Natural killer cell (primary cell): ENCODE data around the gene CCDC73. TPM values are rescaled to one million over a fixed set of nuclear protein-coding genes. Genes with fewer than 3 reads are reported as not detected.

Source experiments
- ATAC-seq, 3 donors: fragments of 150-1000 bp in 2 of 3; fragments of 200-7000 bp in 1 of 3; cut with Tn5 transposase; 1 replicate in 1 of 3; 2 replicates in 2 of 3; pipeline ENCODE4 v1.10.0; 2021; ENCODE audit warnings: mild to moderate bottlenecking in 2 of 3, moderate library complexity in 2 of 3
- DNase-seq, 2 donors: peaks; one replicate each; pipeline versions ENCODE4 v3.0.0 to v3.0.0-alpha.2; 2013 to 2021; ENCODE audit warnings: mixed read lengths in 1 of 2
- H3K27ac ChIP-seq: one replicate; pipeline ENCODE4 v1.5.1; 2013; ENCODE audit warnings: mild to moderate bottlenecking, low read length
- H3K27me3 ChIP-seq: one replicate; pipeline ENCODE4 v1.6.1; 2013; ENCODE audit warnings: low read length; ENCODE audit not compliant: control insufficient read depth, insufficient read depth
- H3K36me3 ChIP-seq: one replicate; pipeline ENCODE4 v1.6.1; 2013; ENCODE audit warnings: low read length; ENCODE audit not compliant: control insufficient read depth, insufficient read depth
- H3K4me1 ChIP-seq: one replicate; pipeline ENCODE4 v1.6.1; 2013; ENCODE audit warnings: low read length; ENCODE audit not compliant: control insufficient read depth, insufficient read depth
- H3K4me3 ChIP-seq: one replicate; pipeline ENCODE4 v1.5.1; 2013; ENCODE audit warnings: low read length
- H3K9me3 ChIP-seq: one replicate; pipeline ENCODE4 v1.6.1; 2013; ENCODE audit warnings: low read length; ENCODE audit not compliant: control insufficient read depth, insufficient read depth
- H3K27ac Mint-ChIP-seq, 2 donors: one replicate each; pipeline ENCODE4 v1.8.0; 2022; ENCODE audit warnings: mild to moderate bottlenecking in 2 of 2, mixed read lengths in 2 of 2, moderate library complexity in 1 of 2
- H3K27me3 Mint-ChIP-seq, 2 donors: one replicate each; pipeline ENCODE4 v1.8.0; 2022; ENCODE audit warnings: low read depth in 2 of 2, mixed read lengths in 2 of 2
- H3K36me3 Mint-ChIP-seq: one replicate; pipeline ENCODE4 v1.8.0; 2022; ENCODE audit warnings: mixed read lengths
- H3K4me1 Mint-ChIP-seq, 2 donors: one replicate each; pipeline ENCODE4 v1.8.0; 2022; ENCODE audit warnings: mixed read lengths in 2 of 2
- H3K4me3 Mint-ChIP-seq: one replicate; pipeline ENCODE4 v1.8.0; 2022; ENCODE audit warnings: mild to moderate bottlenecking, moderate library complexity, mixed read lengths
- H3K9me3 Mint-ChIP-seq, 2 donors: one replicate each; pipeline ENCODE4 v1.8.0; 2022; ENCODE audit warnings: mixed read lengths in 2 of 2
- WGBS: methylation state at CpG from one replicate; pipeline ENCODE4 v1.1.7; 2013; ENCODE audit warnings: missing lambda C conversion rate; ENCODE audit not compliant: insufficient coverage; 5-methylcytosine and 5-hydroxymethylcytosine counted together
- intact Hi-C: fragments of 100-400 bp; cut with micrococcal nuclease; formaldehyde crosslinking; loops from one replicate; pipeline ENCODE4 v1.14.2; 2022
- total RNA-seq, 4 donors: library from RNA; stranded (reverse); fragments of 120-200 nt in 1 of 4; gene quantifications; one replicate each; pipeline versions ENCODE4 v1.2.3 to v1.2.4, GENCODE V29; 2013 to 2022
- TF ChIP-seq, protein P1 (sequence below): fragments of 200-600 bp; IDR thresholded peaks from one replicate; pipeline ENCODE4 v1.8.0; 2022; ENCODE audit warnings: antibody characterized with exemption

Gene CCDC73
- total RNA-seq, 3 donors from 2014 or later (not counting 1 experiment from before 2014, with no cell fraction given) = not detected

DNA sequence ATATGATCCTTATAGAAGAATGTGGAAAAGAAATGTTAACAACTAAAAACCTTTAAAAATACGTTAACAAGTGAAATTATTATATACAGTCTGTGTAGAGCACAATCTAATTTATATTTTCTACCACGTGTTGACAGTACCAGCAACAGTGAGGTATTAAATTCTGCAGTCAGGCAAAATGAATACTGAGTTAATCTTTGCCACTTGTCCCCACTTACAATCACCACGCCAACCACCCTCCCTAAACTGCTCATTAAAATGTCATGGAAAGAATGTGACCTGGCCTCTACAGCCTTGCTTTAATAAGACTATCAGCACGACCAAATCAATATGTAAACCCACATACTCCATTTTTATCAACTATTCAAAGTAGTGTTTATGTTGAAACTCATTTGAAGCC lies 239.4 kb downstream of the CCDC73 start:
- Histone ChIP-seq H3K27me3 (no peaks in the 10 kb centered on the region), H3K27ac (no peak overlapping the region), H3K4me3 (no peak overlapping the region), H3K4me1 (no peaks in the 10 kb centered on the region), H3K9me3 (no peaks in the 10 kb centered on the region), H3K36me3 (no peaks in the 10 kb centered on the region)
- WGBS = 65% methylated on average over 3 of the region's 4 CpGs
- no peak overlapping the region for H3K27ac Mint-ChIP-seq
- no peak for ATAC-seq
- no peak for DNase-seq
- no peak overlapping the region for H3K4me3 Mint-ChIP-seq
- H3K9me3 Mint-ChIP-seq = no peaks in the 10 kb centered on the region
- intact Hi-C loops = no loop called here
- H3K27me3 Mint-ChIP-seq = peaks cover 6 to 11% of the 10 kb centered on the region in 2 donors
- H3K36me3 Mint-ChIP-seq = no peaks in the 10 kb centered on the region
- H3K4me1 Mint-ChIP-seq = no peaks in the 10 kb centered on the region
- TF ChIP-seq, protein P1, sequence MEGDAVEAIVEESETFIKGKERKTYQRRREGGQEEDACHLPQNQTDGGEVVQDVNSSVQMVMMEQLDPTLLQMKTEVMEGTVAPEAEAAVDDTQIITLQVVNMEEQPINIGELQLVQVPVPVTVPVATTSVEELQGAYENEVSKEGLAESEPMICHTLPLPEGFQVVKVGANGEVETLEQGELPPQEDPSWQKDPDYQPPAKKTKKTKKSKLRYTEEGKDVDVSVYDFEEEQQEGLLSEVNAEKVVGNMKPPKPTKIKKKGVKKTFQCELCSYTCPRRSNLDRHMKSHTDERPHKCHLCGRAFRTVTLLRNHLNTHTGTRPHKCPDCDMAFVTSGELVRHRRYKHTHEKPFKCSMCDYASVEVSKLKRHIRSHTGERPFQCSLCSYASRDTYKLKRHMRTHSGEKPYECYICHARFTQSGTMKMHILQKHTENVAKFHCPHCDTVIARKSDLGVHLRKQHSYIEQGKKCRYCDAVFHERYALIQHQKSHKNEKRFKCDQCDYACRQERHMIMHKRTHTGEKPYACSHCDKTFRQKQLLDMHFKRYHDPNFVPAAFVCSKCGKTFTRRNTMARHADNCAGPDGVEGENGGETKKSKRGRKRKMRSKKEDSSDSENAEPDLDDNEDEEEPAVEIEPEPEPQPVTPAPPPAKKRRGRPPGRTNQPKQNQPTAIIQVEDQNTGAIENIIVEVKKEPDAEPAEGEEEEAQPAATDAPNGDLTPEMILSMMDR = no peak

Other genes starting within 250 kb of the CCDC73 start
- 100 to 1,000 TPM; 146 to 165 (median 155) TPM for gene EIF3M, start 210.8 kb downstream of the CCDC73 start, total RNA-seq
- gene PRRG4, start 35.3 kb upstream of the CCDC73 start, total RNA-seq = under 1 TPM; 0.14 to 0.25 (median 0.19) TPM
- gene QSER1, start 98.1 kb upstream of the CCDC73 start, total RNA-seq = 10 to 100 TPM; 14.5 to 21.5 (median 17.8) TPM
- gene DEPDC7, start 221.2 kb upstream of the CCDC73 start, total RNA-seq = 1 to 10 TPM in 2 of 3 donors, under 1 TPM in 1; 0.80 to 1.8 (median 1.2) TPM
- 10 to 100 TPM; 20.7 to 24.5 (median 22.7) TPM for gene TCP11L1, start 244.9 kb upstream of the CCDC73 start, total RNA-seq